H1 (cell line): ENCODE measurements around the gene MNAT1.

Experiments
- BACH1 ChIP-seq: IDR thresholded peaks from 2 replicates; pipeline ENCODE4 v1.6.1; 2012; ENCODE audit warnings: low read length, improper control_type of control experiment
- BRCA1 ChIP-seq: IDR thresholded peaks from 2 replicates; pipeline ENCODE4 v1.6.1; 2012; ENCODE audit warnings: low read depth, low read length, improper control_type of control experiment
- CHD2 ChIP-seq: IDR thresholded peaks from 2 replicates; pipeline ENCODE4 v1.6.1; 2012; ENCODE audit warnings: low read length, improper control_type of control experiment
- E2F6 ChIP-seq: IDR thresholded peaks from 2 replicates; pipeline ENCODE4 v1.6.1; 2012; ENCODE audit warnings: inconsistent platforms
- HDAC2 ChIP-seq, 2 experiments: fragments of 300-600 bp in 1 of 2; sonication (generic) in 1 of 2; IDR thresholded peaks; 2 replicates each; pipeline ENCODE4 v1.6.1; 2011 to 2012; ENCODE audit warnings: low read depth in 2 of 2, low read length in 2 of 2, mild to moderate bottlenecking in 2 of 2, moderate library complexity in 2 of 2, borderline replicate concordance in 1 of 2, inconsistent platforms in 1 of 2
- JUND ChIP-seq: IDR thresholded peaks from 2 replicates; pipeline ENCODE4 v1.6.1; 2011; ENCODE audit warnings: mild to moderate bottlenecking, improper control_type of control experiment, low read length
- SIX5 ChIP-seq: IDR thresholded peaks from 2 replicates; pipeline ENCODE4 v1.6.1; 2011; ENCODE audit warnings: mild to moderate bottlenecking, low read depth, low read length
- TF ChIP-seq, protein P1 (sequence below), 3 experiments: IDR thresholded peaks; 1 replicate in 2 of 3; 2 replicates in 1 of 3; pipeline versions ENCODE4 v1.5.1 to v1.6.1; 2011; ENCODE audit warnings: low read length in 3 of 3, mild to moderate bottlenecking in 3 of 3, inconsistent platforms in 2 of 3, low read depth in 1 of 3, moderate library complexity in 1 of 3; ENCODE audit not compliant: insufficient read depth in 1 of 3; ENCODE audit errors: control extremely low read depth in 1 of 3

DNA sequence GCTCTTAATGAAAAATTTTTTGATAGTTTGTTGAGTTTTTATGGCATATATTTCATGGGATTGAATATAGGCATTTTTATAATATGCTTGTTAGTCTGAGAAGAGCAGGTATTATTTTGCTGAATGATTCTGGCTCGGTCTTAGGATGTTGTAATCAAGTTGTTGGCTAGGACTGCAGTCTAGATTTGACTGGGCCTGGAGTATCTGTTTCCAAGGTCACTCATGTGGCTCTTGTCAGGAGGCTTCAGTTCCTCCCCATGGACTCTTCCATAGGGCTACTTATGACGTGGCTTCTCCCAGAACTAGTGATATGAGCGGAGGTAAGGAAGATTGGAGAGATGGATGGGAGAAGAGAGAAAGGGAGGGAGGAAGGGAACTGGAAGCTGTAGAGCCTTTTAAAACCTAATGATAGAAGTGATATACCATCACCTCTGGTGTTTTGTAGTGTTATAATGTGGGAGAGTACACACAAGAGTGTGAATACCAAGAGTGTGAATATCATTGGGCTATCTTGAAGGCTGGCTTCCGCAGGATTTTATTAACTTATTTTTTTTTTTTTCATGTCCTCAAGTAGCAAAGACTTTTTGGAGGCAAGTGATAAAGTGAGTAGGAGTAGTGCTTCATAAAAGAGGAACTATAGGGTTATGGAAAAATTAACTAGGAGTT lies 4.4 kb downstream of the MNAT1 start:
- no peak for TF ChIP-seq SIX5
- TF ChIP-seq CHD2: no peak
- TF ChIP-seq BACH1: no peak
- TF ChIP-seq JUND: no peak
- no peak for TF ChIP-seq E2F6
- no peak for TF ChIP-seq HDAC2 (IDR thresholded peaks at IDR 0.05; ENCODE audit: borderline replicate concordance in 1 of 2, low read depth in 2 of 2, low read length in 2 of 2)
- TF ChIP-seq, protein P1, sequence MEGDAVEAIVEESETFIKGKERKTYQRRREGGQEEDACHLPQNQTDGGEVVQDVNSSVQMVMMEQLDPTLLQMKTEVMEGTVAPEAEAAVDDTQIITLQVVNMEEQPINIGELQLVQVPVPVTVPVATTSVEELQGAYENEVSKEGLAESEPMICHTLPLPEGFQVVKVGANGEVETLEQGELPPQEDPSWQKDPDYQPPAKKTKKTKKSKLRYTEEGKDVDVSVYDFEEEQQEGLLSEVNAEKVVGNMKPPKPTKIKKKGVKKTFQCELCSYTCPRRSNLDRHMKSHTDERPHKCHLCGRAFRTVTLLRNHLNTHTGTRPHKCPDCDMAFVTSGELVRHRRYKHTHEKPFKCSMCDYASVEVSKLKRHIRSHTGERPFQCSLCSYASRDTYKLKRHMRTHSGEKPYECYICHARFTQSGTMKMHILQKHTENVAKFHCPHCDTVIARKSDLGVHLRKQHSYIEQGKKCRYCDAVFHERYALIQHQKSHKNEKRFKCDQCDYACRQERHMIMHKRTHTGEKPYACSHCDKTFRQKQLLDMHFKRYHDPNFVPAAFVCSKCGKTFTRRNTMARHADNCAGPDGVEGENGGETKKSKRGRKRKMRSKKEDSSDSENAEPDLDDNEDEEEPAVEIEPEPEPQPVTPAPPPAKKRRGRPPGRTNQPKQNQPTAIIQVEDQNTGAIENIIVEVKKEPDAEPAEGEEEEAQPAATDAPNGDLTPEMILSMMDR (IDR thresholded peaks at IDR 0.05; ENCODE audit: control extremely low read depth in 1 of 3, insufficient read depth in 1 of 3, low read depth in 1 of 3, low read length in 3 of 3): no peak
- TF ChIP-seq BRCA1: no peak
